Measurements from ENCODE around the gene PUS3. TPM values are rescaled to one million over a fixed set of nuclear protein-coding genes. Genes with fewer than 3 reads are reported as not detected.
"Not testable (repeated sequence)": the region's sequence is repeated elsewhere in the genome, so short reads cannot be mapped to it uniquely, and the experiment has no call there.

PUS3 gene
- polyA plus RNA-seq, 1 experiment, result 13.2 TPM

DNA sequence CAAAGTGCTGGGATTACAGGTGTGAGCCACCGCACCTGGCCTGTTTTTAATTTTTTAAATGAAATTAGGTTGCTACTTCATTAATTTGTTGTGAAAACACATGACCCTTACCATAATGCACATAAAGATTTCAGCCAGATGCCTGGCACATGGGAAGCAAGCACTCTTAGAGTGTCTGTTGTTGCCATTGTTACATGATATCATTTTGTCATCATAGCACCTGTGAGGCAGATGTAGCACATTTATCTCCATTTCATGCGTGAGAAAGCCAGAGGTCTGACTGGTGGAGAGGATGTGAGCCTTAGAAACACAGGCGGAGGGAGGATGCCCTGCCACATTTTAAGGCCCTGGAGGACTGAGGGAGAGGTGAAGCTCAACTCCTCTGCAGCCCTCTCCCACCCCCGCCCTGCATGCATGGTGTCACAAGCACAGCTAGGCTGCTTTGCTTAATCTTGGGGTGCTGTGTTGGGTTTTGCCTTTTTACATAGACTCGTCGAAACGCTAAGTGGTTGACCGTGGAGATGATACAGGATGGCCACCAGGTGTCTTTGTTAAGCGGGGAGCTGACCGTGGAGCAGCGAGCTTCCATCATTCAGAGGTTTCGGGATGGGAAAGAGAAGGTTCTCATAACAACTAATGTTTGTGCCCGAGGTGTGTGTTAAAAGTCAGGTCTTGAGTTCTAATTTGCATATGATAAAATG lies 15.3 kb upstream of the PUS3 start:
- Histone ChIP-seq H3K4me3 (ENCODE audit: low read depth, low read length) (no peak overlapping the region), H3K9me3 (ENCODE audit: control insufficient read depth, insufficient read depth, low read length) (no peaks in the 10 kb centered on the region), H3K27ac (ENCODE audit: low read depth, low read length) (no peak overlapping the region), H3K27me3 (ENCODE audit: control insufficient read depth, insufficient read depth, low read length) (peaks cover 33% of the 10 kb centered on the region)
- TF ChIP-seq, protein P1, sequence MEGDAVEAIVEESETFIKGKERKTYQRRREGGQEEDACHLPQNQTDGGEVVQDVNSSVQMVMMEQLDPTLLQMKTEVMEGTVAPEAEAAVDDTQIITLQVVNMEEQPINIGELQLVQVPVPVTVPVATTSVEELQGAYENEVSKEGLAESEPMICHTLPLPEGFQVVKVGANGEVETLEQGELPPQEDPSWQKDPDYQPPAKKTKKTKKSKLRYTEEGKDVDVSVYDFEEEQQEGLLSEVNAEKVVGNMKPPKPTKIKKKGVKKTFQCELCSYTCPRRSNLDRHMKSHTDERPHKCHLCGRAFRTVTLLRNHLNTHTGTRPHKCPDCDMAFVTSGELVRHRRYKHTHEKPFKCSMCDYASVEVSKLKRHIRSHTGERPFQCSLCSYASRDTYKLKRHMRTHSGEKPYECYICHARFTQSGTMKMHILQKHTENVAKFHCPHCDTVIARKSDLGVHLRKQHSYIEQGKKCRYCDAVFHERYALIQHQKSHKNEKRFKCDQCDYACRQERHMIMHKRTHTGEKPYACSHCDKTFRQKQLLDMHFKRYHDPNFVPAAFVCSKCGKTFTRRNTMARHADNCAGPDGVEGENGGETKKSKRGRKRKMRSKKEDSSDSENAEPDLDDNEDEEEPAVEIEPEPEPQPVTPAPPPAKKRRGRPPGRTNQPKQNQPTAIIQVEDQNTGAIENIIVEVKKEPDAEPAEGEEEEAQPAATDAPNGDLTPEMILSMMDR (IDR thresholded peaks at IDR 0.05; ENCODE audit: low read depth, low read length), result no peak
- DNase-seq (ENCODE audit: low read depth, low spot score), result no peak
- ChIA-PET CTCF (interaction anchor here (0.5 to 2.8 kb wide), 3 partner anchors 275 to 1611 kb away, joined by 3 to 14 read pairs (median 4); no protein-coding TSS in a partner anchor), POLR2A (no interaction called here)

DNA sequence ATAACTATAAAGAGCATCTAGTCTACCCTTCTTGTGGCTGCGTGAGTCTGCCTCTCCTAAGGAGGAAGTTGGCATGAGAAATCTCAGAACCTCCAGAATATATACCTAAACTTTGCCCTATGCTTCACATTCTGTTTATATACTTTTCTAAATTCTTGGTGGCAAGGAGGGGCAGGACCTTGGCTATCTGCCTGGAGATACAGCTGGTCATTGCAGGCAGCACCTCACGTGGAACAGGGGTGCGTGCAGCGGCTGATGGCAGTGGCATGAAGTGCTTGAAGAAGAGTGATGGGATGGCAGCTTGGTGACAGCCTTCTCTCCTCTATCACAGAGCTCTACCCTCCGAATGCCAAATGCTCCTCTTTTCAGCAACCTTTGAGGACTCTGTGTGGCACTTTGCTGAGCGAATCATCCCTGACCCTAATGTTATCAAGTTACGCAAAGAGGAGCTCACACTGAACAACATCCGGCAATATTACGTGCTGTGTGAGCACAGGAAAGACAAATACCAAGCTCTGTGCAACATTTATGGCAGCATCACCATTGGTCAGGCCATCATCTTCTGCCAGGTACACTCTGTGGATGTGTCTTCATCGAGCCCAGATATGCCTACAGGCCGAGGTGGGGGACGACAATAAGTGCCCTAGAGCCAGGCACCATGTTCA lies 13.8 kb upstream of the PUS3 start:
- CTCF ChIA-PET, result interaction anchor here (2.8 kb wide), 1 partner anchor 277 kb away, joined by 14 read pairs; no protein-coding TSS in a partner anchor
- POLR2A ChIA-PET, result interaction anchor here (0.8 kb wide), 1 partner anchor 288 kb away, joined by 3 read pairs; no protein-coding TSS in a partner anchor
- Histone ChIP-seq H3K27me3 (ENCODE audit: control insufficient read depth, insufficient read depth, low read length) (peaks cover 35% of the 10 kb centered on the region), H3K27ac (ENCODE audit: low read depth, low read length) (no peak overlapping the region), H3K4me3 (ENCODE audit: low read depth, low read length) (no peak overlapping the region), H3K9me3 (ENCODE audit: control insufficient read depth, insufficient read depth, low read length) (no peaks in the 10 kb centered on the region)
- no peak for DNase-seq (ENCODE audit: low read depth, low spot score)
- TF ChIP-seq, protein P1 (IDR thresholded peaks at IDR 0.05; ENCODE audit: low read depth, low read length), result no peak

DNA sequence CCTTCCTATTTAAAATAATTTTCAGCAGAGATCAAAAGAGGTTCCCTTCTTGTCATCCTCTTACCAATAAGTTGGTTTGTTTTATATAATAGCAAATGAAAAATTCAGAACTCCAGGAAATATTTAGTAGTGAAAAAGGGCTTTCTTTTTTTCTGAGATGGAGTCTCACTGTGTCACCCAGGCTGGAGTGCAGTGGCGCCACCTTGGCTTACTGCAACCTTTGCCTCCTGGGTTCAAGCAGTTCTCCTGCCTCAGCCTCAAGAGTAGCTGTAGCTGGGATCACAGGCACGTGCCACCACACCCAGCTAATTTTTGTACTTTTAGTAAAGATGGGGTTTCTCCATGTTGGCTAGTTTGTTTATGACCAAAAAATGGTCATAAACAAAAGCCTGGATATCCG lies 11.6 kb upstream of the PUS3 start:
- CTCF ChIA-PET, result interaction anchor here (0.6 to 1.9 kb wide), 2 partner anchors 11 to 279 kb away, joined by 3 to 7 read pairs; partner anchors contain the start of gene PUS3
- H3K4me3 ChIP-seq (ENCODE audit: low read depth, low read length); H3K27ac ChIP-seq (ENCODE audit: low read depth, low read length); POLR2A ChIA-PET; DNase-seq (ENCODE audit: low read depth, low spot score); H3K9me3 ChIP-seq (ENCODE audit: control insufficient read depth, insufficient read depth, low read length): not testable (repeated sequence)
- H3K27me3 ChIP-seq (ENCODE audit: control insufficient read depth, insufficient read depth, low read length), result peaks cover 26% of the 10 kb centered on the region

DNA sequence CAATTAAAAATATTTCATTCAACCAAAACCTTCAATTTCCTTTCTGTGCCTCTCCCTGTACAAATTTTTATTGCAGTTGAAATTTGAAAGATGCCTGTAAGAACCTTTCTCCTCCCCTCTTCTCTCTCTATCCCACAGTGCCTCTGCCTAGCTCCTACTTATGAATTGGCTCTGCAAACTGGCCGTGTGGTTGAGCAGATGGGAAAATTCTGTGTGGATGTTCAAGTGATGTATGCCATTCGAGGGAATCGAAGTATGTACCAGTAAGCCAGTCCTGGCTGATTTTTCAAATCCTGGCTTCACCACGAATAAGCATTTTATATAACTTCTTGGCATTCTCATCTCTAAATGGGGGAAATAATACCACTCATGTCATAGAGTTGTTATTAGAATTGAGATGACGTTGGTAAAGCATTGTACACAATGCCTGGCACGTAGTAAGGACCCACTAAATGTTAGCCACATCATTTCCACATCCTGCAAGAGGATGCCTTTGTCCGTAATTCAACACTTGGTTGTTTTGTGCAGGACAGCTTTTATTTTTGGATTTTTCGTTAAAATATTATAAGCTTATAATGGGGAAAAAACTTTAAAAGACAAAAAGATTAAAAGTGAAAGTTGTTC lies 7.3 kb upstream of the PUS3 start:
- H3K27ac ChIP-seq (ENCODE audit: low read depth, low read length), result no peak overlapping the region
- no peaks in the 10 kb centered on the region for H3K9me3 ChIP-seq (ENCODE audit: control insufficient read depth, insufficient read depth, low read length)
- TF ChIP-seq, protein P1 (IDR thresholded peaks at IDR 0.05; ENCODE audit: low read depth, low read length), result no peak
- no peak overlapping the region for H3K4me3 ChIP-seq (ENCODE audit: low read depth, low read length)
- ChIA-PET POLR2A (no interaction called here), CTCF (interaction anchor here (1.0 to 2.1 kb wide), 2 partner anchors 12 to 283 kb away, joined by 3 to 13 read pairs; no protein-coding TSS in a partner anchor)
- DNase-seq (ENCODE audit: low read depth, low spot score), result no peak
- peaks cover 13% of the 10 kb centered on the region for H3K27me3 ChIP-seq (ENCODE audit: control insufficient read depth, insufficient read depth, low read length)

DNA sequence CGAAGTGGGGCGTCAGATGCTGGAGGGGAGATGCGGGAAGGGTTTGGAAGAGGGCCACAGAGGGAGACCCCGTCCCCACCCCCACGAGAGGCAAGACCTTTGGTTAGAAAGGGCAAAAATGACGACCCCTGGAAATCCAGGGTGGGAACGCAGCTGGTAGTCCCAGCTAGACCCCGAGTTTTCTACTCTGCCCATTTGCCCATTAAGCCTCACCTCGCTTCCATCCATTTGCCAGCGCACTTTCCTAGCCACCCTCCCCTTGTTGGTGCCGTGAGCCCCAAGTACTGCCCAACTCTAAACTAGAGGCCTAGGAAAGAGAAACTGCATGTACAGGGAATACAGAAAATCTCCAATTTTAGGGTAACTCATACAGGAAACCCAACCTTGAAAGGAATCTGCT lies 1.7 kb upstream of the PUS3 start:
- Histone ChIP-seq H3K27ac (ENCODE audit: low read depth, low read length) (no peak overlapping the region), H3K27me3 (ENCODE audit: control insufficient read depth, insufficient read depth, low read length) (peaks cover 22% of the 10 kb centered on the region), H3K9me3 (ENCODE audit: control insufficient read depth, insufficient read depth, low read length) (no peaks in the 10 kb centered on the region; the same call in 1 of the 2 replicates), H3K4me3 (ENCODE audit: low read depth, low read length) (no peak overlapping the region)
- TF ChIP-seq, protein P1 (IDR thresholded peaks at IDR 0.05; ENCODE audit: low read depth, low read length), result no peak
- CTCF ChIA-PET, result no interaction called here
- no peak for DNase-seq (ENCODE audit: low read depth, low spot score)
- POLR2A ChIA-PET, result no interaction called here

Measured in AG04450 (cell line).